ENCODE measurements around the gene C22orf39.

Gene C22orf39

DNA sequence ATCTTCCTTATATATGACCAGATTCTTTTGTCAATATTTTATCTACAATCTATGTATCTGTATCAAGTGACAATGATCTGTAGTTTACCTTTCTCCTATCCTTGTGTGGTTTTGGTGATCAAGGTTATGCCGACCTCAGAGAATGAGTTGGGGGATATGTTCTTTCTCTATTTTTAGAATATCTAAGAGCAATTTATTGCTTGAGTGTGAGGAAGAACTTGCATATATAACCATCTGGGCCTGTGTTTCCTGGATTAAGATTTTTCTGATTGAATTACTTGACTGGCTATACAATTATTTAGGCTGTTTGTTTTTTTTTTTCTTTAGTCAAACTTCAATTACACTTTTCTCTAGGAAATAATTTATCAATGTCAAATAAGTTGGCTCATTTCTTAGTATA, 14.0 kb upstream of the C22orf39 start:
- TF ChIP-seq, protein P1, sequence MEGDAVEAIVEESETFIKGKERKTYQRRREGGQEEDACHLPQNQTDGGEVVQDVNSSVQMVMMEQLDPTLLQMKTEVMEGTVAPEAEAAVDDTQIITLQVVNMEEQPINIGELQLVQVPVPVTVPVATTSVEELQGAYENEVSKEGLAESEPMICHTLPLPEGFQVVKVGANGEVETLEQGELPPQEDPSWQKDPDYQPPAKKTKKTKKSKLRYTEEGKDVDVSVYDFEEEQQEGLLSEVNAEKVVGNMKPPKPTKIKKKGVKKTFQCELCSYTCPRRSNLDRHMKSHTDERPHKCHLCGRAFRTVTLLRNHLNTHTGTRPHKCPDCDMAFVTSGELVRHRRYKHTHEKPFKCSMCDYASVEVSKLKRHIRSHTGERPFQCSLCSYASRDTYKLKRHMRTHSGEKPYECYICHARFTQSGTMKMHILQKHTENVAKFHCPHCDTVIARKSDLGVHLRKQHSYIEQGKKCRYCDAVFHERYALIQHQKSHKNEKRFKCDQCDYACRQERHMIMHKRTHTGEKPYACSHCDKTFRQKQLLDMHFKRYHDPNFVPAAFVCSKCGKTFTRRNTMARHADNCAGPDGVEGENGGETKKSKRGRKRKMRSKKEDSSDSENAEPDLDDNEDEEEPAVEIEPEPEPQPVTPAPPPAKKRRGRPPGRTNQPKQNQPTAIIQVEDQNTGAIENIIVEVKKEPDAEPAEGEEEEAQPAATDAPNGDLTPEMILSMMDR (IDR thresholded peaks at IDR 0.05) = no peak
- H3K4me3 ChIP-seq = no peak overlapping the region
- H3K27ac ChIP-seq = no peak overlapping the region
- DNase-seq (ENCODE audit: low spot score) = no peak

DNA sequence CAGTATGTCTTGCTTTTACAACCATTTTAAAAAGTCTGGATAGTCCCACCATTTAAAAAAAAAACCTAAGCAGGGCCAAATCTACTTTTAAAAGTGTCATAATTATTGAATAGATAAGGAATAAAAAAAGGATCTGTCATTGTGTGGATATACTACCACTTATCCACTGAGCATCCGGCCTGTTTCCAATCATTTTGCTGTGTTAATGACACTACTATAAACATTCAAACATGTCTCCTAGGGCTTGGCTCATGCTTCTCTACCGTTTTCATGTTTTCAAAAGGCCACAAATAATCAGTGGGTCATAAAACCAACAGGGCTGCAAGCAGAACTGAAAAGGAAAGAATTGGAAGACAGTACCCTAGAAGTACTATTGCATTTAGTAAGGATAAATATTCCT, 12.5 kb upstream of the C22orf39 start:
- DNase-seq (ENCODE audit: low spot score) = no peak

GRCh38 chr22:19457828-19458428, 10.4 kb upstream of the C22orf39 start:
- H3K4me3 ChIP-seq = no peak overlapping the region

More for the DNA sequence above, 12.5 kb upstream of the C22orf39 start:
- TF ChIP-seq, protein P1 (IDR thresholded peaks at IDR 0.05) = no peak
- Histone ChIP-seq H3K27ac (no peak overlapping the region), H3K4me3 (no peak overlapping the region)

DNA sequence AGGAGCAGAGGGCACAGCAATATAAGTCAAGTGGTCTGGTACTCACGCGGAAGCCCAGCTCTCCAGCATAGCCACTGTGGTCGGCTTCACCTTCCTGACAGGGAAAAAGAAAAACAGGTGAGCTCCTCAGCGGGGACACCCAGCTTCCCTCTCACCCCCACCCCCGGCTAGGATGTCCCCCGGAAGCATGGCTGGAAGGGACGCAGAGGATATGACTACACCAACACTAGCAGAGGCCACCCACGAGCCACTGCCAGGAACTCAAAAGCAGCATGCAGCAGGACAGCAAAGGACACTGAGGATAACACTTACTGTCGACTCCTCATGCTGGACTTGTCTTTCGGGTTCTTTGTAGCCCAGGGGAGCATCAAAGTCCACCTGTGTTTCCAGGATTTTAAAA, 9.0 kb upstream of the C22orf39 start:
- TF ChIP-seq, protein P1 (IDR thresholded peaks at IDR 0.05) = no peak
- DNase-seq (ENCODE audit: low spot score) = no peak
- Histone ChIP-seq H3K27ac (no peak overlapping the region), H3K4me3 (no peak overlapping the region)

More at GRCh38 chr22:19457828-19458428, 10.4 kb upstream of the C22orf39 start:
- no peak for DNase-seq (ENCODE audit: low spot score)
- no peak overlapping the region for H3K27ac ChIP-seq
- TF ChIP-seq, protein P1 (IDR thresholded peaks at IDR 0.05) = no peak

DNA sequence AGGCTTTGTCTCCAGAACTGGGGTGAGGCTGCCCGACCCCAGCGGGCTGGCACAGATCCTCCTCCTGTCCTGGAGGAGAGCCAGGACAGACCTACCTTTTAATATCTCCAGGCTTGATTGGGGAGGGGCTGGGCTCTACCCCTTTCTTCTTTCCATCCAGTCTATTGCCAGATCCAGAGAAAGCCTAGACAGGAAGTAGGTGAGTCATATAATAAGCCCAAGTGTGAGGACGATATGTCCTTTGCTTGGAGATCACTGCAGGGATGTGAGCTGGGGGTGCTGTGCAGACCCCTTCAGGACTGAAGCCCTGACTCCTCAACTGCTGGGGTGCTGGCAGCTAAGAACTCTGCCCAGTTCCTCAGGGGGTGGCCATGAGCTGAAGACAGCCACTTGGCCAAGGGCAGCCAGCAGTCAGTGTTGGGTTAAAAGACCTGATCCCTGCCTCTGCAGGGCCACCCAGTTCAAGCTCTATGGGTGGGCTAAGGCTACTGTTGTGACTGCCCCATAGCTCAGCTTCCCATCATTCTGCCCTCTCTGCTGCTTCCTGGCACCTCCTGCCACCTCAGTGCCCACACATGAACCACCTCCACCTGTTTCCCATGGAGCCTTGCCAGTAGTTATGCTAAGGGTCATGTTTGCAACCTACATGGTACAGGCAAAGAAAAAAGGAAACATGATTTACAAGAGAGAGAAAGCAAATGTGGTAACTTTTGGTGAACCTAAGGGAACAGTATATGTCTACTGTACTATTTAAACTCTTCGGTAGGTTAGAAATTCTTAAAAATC, 8.3 kb upstream of the C22orf39 start:
- DNase-seq (ENCODE audit: low spot score) = no peak
- TF ChIP-seq, protein P1 (IDR thresholded peaks at IDR 0.05) = no peak
- no peak overlapping the region for H3K4me3 ChIP-seq
- H3K27ac ChIP-seq = no peak overlapping the region

GRCh38 chr22:19455033-19455432, 7.5 kb upstream of the C22orf39 start:
- DNase-seq (ENCODE audit: low spot score) = no peak
- Histone ChIP-seq H3K4me3 (no peak overlapping the region), H3K27ac (no peak overlapping the region)
- TF ChIP-seq, protein P1 (IDR thresholded peaks at IDR 0.05) = no peak

GRCh38 chr22:19454156-19454555, 6.6 kb upstream of the C22orf39 start:
- TF ChIP-seq, protein P1 (IDR thresholded peaks at IDR 0.05) = no peak
- no peak for DNase-seq (ENCODE audit: low spot score)
- no peak overlapping the region for H3K4me3 ChIP-seq
- H3K27ac ChIP-seq = no peak overlapping the region

Data from coronary artery (tissue), 2 donors.